Measurements from ENCODE around the gene CD99L2. TPM values are rescaled to one million over a fixed set of nuclear protein-coding genes. Genes with fewer than 3 reads are reported as not detected.

The CD99L2 gene
- total RNA-seq, 2 experiments from 2014 or later = 5.9 to 12.3 TPM

DNA sequence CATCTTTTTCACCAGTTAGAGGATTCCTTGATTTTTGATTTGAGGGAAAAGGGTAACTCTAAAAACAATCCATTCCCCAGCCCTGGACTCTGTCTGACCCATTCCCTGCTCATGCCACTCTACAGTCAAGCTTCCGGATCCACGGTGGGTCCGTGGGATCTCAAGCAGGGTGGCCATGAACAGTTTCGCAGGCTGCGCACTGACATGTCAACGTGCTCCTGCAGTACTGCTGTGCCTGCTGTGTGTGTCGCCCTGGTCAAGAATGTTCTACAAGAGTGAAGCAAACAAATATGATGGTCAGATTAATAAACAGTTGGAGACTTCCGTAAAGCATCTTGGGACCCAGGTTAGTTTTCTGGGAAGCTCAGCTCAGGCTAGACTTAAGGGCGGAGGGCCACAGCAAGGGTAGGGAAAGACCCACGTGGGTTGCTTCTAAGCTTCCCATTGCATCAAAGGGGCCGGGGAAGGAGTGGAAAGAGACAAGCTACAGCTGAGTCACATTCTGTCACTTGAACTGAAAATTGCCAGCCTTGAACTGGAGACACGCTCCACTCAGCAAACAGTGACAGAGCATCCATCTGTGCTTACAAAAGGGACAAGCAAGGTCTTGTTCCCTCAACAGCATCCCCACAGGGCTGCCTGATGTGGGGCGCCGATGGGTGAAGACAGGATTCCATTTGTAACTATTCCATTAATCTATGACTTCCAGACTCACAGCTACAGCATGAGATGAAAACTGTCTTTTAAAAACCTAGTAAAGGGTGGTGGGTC, 123.5 kb downstream of the CD99L2 start:
- no peaks in the 10 kb centered on the region for H3K9me3 ChIP-seq (ENCODE audit: low read length)
- ChIA-PET CTCF (ENCODE audit: unreplicated experiment) (interaction anchor here (0.6 kb wide), 1 partner anchor 662 kb away, joined by 5 read pairs; no protein-coding TSS in a partner anchor), POLR2A (no interaction called here)
- no peak overlapping the region for H3K4me2 ChIP-seq (ENCODE audit: low read length)
- H3K9me2 ChIP-seq (ENCODE audit: insufficient read depth, low read length) = no peaks in the 10 kb centered on the region
- no peak for DNase-seq (ENCODE audit: low spot score)
- H3K4me3 ChIP-seq (ENCODE audit: low read depth, low read length, poor library complexity, severe bottlenecking) = no peak overlapping the region
- no peaks in the 10 kb centered on the region for H3K36me3 ChIP-seq (ENCODE audit: insufficient read depth, low read length)
- no peaks in the 10 kb centered on the region for H3K79me2 ChIP-seq (ENCODE audit: insufficient read depth, low read depth, low read length)
- H2AFZ ChIP-seq (ENCODE audit: low read length) = no peak overlapping the region
- intact Hi-C loops (cut with micrococcal nuclease; ENCODE audit: unreplicated experiment) = loop anchor here (5.0 kb wide), 1 partner anchor 207 kb away; the partner anchor contains the start of gene HMGB3
- no TSS peak for BruUV-seq (replicated peaks)
- no peaks in the 10 kb centered on the region for H3K4me1 ChIP-seq (ENCODE audit: insufficient read depth, low read length, poor library complexity, severe bottlenecking)
- no peaks in the 10 kb centered on the region for H4K20me1 ChIP-seq (ENCODE audit: insufficient read depth, low read length)
- no peak for TF ChIP-seq EZH2phosphoT487 (IDR thresholded peaks at IDR 0.05; ENCODE audit: borderline replicate concordance, low read depth, low read length)
- TF ChIP-seq, protein P1, sequence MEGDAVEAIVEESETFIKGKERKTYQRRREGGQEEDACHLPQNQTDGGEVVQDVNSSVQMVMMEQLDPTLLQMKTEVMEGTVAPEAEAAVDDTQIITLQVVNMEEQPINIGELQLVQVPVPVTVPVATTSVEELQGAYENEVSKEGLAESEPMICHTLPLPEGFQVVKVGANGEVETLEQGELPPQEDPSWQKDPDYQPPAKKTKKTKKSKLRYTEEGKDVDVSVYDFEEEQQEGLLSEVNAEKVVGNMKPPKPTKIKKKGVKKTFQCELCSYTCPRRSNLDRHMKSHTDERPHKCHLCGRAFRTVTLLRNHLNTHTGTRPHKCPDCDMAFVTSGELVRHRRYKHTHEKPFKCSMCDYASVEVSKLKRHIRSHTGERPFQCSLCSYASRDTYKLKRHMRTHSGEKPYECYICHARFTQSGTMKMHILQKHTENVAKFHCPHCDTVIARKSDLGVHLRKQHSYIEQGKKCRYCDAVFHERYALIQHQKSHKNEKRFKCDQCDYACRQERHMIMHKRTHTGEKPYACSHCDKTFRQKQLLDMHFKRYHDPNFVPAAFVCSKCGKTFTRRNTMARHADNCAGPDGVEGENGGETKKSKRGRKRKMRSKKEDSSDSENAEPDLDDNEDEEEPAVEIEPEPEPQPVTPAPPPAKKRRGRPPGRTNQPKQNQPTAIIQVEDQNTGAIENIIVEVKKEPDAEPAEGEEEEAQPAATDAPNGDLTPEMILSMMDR (conservative IDR thresholded peaks at IDR 0.05; ENCODE audit: low read length) = no peak
- H3K27ac ChIP-seq (ENCODE audit: low read depth, low read length, poor library complexity, severe bottlenecking) = no peak overlapping the region

DNA sequence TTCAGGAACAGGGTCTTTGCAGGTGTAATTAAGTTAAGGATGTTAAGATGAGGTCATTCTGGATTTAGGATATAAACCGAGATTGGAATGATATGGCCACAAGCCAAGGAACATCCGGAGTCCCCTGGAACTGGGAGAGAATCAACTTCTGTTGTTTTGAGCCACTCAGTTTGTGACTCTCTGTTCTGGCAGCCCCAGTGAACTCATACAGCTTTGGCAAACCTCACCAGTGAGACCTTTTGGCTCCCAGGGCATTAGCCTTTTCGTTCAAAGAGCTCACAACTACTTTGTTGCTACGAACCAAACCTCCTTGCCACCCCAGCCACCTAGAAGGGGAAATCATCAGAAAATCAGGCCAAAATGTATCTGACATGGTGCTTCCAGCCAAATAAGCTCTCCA, 124.8 kb downstream of the CD99L2 start:
- POLR2A ChIA-PET = no interaction called here
- CTCF ChIA-PET (ENCODE audit: unreplicated experiment) = interaction anchor here (2.1 kb wide), 1 partner anchor 309 kb away, joined by 10 read pairs; no protein-coding TSS in a partner anchor
- Histone ChIP-seq H4K20me1 (ENCODE audit: insufficient read depth, low read length) (no peaks in the 10 kb centered on the region), H3K4me3 (ENCODE audit: low read depth, low read length, poor library complexity, severe bottlenecking) (no peak overlapping the region), H3K36me3 (ENCODE audit: insufficient read depth, low read length) (no peaks in the 10 kb centered on the region), H3K9me2 (ENCODE audit: insufficient read depth, low read length) (no peaks in the 10 kb centered on the region), H2AFZ (ENCODE audit: low read length) (no peak overlapping the region), H3K4me1 (ENCODE audit: insufficient read depth, low read length, poor library complexity, severe bottlenecking) (no peaks in the 10 kb centered on the region), H3K4me2 (ENCODE audit: low read length) (no peak overlapping the region), H3K9me3 (ENCODE audit: low read length) (no peaks in the 10 kb centered on the region), H3K79me2 (ENCODE audit: insufficient read depth, low read depth, low read length) (no peaks in the 10 kb centered on the region), H3K27ac (ENCODE audit: low read depth, low read length, poor library complexity, severe bottlenecking) (no peak overlapping the region)
- BruUV-seq (replicated peaks) = no TSS peak
- TF ChIP-seq, protein P1 (conservative IDR thresholded peaks at IDR 0.05; ENCODE audit: low read length) = no peak
- no peak for TF ChIP-seq EZH2phosphoT487 (IDR thresholded peaks at IDR 0.05; ENCODE audit: borderline replicate concordance, low read depth, low read length)
- no peak for DNase-seq (ENCODE audit: low spot score)
- intact Hi-C loops (cut with micrococcal nuclease; ENCODE audit: unreplicated experiment) = loop anchor here (5.0 kb wide), 1 partner anchor 209 kb away; the partner anchor contains the start of gene HMGB3

DNA sequence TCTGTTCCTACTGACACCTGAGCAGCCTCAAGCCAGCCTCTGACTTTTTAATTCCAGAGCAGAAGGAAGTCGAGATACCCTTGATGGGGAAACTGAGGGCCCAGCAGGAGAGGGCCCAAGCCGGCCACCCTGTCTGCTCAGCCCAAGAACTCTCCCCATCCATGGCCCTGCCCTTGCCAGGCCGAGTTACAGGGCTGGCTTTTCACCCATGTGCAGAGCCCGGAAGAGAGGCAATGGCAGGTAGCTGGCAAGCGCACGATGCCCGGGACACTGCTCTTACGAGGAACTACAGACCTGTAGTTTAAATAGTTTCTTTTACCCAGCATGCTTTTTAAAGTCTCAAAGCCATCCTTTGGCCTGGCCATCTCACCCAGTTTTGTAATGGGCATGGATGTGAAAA, 125.4 kb downstream of the CD99L2 start:
- no peaks in the 10 kb centered on the region for H4K20me1 ChIP-seq (ENCODE audit: insufficient read depth, low read length)
- no peaks in the 10 kb centered on the region for H3K79me2 ChIP-seq (ENCODE audit: insufficient read depth, low read depth, low read length)
- no TSS peak for BruUV-seq (replicated peaks)
- TF ChIP-seq, protein P1 (conservative IDR thresholded peaks at IDR 0.05; ENCODE audit: low read length) = no peak
- no peak for TF ChIP-seq EZH2phosphoT487 (IDR thresholded peaks at IDR 0.05; ENCODE audit: borderline replicate concordance, low read depth, low read length)
- no peak overlapping the region for H3K27ac ChIP-seq (ENCODE audit: low read depth, low read length, poor library complexity, severe bottlenecking)
- ChIA-PET CTCF (ENCODE audit: unreplicated experiment) (interaction anchor here (2.1 kb wide), 1 partner anchor 309 kb away, joined by 10 read pairs; no protein-coding TSS in a partner anchor), POLR2A (no interaction called here)
- H3K4me1 ChIP-seq (ENCODE audit: insufficient read depth, low read length, poor library complexity, severe bottlenecking) = no peaks in the 10 kb centered on the region
- H3K9me3 ChIP-seq (ENCODE audit: low read length) = no peaks in the 10 kb centered on the region
- no peak overlapping the region for H3K4me3 ChIP-seq (ENCODE audit: low read depth, low read length, poor library complexity, severe bottlenecking)
- H3K9me2 ChIP-seq (ENCODE audit: insufficient read depth, low read length) = no peaks in the 10 kb centered on the region
- no peaks in the 10 kb centered on the region for H3K36me3 ChIP-seq (ENCODE audit: insufficient read depth, low read length)
- intact Hi-C loops (cut with micrococcal nuclease; ENCODE audit: unreplicated experiment) = loop anchor here (5.0 kb wide), 1 partner anchor 209 kb away; the partner anchor contains the start of gene HMGB3
- no peak overlapping the region for H3K4me2 ChIP-seq (ENCODE audit: low read length)
- no peak for DNase-seq (ENCODE audit: low spot score)
- no peak overlapping the region for H2AFZ ChIP-seq (ENCODE audit: low read length)

All from OCI-LY7 (cell line).